AG04449 (cell line): ENCODE measurements around the gene MKKS.
"Not testable (repeated sequence)": the region's sequence is repeated elsewhere in the genome, so short reads cannot be mapped to it uniquely, and the experiment has no call there.

ENCODE experiments used
- CTCF ChIA-PET: fragments of 350-600 bp; formaldehyde crosslinking; extraction: SDS; loops from one replicate; lab custom pipeline; 2021; ENCODE audit warnings: antibody characterized with exemption; lab: Yijun Ruan, JAX
- POLR2A ChIA-PET: fragments of 400-600, 350-600 bp; formaldehyde crosslinking; extraction: SDS; loops from one replicate; lab custom pipeline; 2020; ENCODE audit warnings: antibody characterized with exemption, inconsistent platforms; lab: Yijun Ruan, JAX
- DNase-seq: peaks from one replicate; pipeline ENCODE4 v3.0.0-alpha.2; 2010; ENCODE audit warnings: low read depth, low spot score
- H3K4me3 ChIP-seq: 2 replicates; pipeline ENCODE4 v1.5.1; 2011; ENCODE audit warnings: low read depth, mild to moderate bottlenecking, control low read depth, low read length
- TF ChIP-seq, protein P1 (sequence below): IDR thresholded peaks from one replicate; pipeline ENCODE4 v1.5.1; 2011; ENCODE audit warnings: mild to moderate bottlenecking, moderate library complexity, low read length, control low read depth, inconsistent platforms; ENCODE audit not compliant: insufficient read depth; ENCODE audit errors: missing control alignments

The MKKS gene

DNA sequence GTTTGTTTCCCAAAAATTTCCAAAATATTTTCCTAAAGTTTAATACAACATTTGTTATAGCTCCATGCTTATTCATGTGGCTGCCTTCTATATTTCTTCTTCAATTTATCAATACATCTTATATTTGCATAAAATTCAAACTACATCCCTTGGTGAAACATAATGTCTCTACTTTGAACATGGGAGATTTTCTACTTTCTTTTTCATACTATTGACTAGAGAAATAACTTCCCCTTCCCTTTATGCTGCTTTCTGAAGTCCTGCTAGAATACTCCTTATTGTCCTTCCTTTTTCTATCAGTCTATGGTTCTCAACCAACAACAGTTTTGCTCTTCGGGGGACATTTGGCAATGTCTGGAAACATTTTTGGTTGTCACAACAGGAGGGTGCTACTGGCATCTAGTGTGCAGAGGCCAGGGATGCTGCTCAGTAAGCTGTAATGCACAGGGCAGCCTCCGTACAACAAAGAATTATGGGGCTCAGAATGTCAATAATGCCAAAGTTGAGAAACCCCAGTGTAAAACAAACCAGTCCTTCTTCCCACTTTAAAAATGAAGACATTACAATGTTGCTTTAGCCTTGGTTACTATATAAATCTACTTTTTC lies 29.9 kb downstream of the MKKS start:
- TF ChIP-seq, protein P1, sequence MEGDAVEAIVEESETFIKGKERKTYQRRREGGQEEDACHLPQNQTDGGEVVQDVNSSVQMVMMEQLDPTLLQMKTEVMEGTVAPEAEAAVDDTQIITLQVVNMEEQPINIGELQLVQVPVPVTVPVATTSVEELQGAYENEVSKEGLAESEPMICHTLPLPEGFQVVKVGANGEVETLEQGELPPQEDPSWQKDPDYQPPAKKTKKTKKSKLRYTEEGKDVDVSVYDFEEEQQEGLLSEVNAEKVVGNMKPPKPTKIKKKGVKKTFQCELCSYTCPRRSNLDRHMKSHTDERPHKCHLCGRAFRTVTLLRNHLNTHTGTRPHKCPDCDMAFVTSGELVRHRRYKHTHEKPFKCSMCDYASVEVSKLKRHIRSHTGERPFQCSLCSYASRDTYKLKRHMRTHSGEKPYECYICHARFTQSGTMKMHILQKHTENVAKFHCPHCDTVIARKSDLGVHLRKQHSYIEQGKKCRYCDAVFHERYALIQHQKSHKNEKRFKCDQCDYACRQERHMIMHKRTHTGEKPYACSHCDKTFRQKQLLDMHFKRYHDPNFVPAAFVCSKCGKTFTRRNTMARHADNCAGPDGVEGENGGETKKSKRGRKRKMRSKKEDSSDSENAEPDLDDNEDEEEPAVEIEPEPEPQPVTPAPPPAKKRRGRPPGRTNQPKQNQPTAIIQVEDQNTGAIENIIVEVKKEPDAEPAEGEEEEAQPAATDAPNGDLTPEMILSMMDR: no peak
- no peak for DNase-seq
- POLR2A ChIA-PET: no interaction called here
- no peak overlapping the region for H3K4me3 ChIP-seq
- CTCF ChIA-PET: interaction anchor here (1.2 kb wide), 1 partner anchor 23 kb away, joined by 3 read pairs; no protein-coding TSS in a partner anchor

DNA sequence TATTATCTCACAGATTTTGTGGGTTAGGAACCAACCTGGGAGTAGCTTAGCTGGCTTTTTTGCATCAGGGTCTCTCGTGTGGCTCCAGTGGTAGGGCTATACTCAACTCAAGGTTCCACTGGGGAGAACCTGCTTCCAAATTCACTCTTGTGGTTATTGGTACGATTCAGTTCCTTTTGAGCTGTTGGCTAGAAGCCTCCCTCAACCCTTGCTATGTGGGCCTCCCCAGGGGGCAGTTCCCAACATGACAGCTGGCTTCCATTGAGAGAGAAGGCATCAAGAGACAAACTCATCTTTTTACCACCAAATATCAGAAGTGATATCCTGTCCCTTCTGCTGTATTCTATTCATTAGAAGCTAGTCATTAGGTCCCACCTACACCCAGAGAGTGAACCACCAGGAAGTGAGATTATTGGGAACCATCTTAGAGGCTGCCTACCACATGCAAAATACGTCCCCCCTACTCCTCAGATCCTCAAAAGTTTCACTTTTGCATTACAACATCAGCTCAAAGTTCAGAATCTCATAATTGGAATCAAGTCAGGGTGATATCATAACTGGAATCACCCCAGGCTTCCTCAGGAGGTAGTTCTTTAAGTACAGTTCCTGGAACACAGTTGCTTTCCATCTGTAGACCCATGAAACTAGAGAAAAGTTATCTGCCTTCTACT lies 30.9 kb downstream of the MKKS start:
- ChIA-PET CTCF (interaction anchor here (0.9 to 1.7 kb wide), 3 partner anchors 9 to 425 kb away, joined by 3 to 5 read pairs (median 3); no protein-coding TSS in a partner anchor), POLR2A (no interaction called here)
- no peak overlapping the region for H3K4me3 ChIP-seq
- TF ChIP-seq, protein P1: no peak
- no peak for DNase-seq

DNA sequence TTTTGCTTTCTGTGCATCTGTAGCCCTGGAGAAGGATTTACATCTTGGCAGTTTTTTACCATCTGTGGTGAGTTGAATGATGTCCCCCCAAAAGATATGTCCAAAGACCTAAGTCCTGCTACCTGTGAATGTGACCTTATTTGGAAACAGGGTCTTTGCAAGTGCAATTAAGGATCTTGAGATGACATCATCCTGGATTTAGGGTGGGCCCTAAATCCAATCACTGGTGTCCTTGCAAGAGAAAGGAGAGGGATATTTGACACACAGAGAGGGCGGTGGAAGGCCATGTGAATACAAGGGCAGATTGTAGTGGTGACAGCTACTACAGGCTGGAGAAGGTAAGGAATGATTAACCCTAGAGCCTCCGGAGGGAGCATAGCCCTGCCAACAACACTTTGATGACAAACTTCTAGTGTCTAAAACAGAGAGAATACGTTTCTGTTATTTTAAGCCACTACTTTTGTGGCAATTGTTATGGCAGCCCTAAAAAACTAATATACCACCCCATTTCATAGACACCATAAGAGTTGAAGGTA lies 35.1 kb downstream of the MKKS start:
- TF ChIP-seq, protein P1: no peak

DNA sequence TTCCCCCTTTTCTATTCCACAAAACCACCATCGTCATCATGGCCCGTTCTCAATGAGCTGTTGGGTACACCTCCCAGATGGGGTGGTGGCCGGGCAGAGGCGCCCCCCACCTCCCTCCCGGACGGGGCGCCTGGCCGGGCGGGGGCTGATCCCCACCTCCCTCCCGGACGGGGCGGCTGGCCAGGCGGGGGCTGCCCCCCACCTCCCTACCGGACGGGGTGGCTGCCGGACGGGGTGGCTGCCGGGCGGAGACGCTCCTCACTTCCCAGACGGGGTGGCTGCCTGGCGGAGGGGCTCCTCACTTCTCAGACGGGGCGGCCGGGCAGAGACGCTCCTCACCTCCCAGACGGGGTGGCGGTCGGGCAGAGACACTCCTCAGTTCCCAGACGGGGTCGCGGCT lies 39.3 kb downstream of the MKKS start:
- CTCF ChIA-PET, H3K4me3 ChIP-seq, POLR2A ChIA-PET, DNase-seq: not testable (repeated sequence)

More for the DNA sequence above, 35.1 kb downstream of the MKKS start:
- ChIA-PET POLR2A (no interaction called here), CTCF (no interaction called here)
- no peak for DNase-seq
- no peak overlapping the region for H3K4me3 ChIP-seq

DNA sequence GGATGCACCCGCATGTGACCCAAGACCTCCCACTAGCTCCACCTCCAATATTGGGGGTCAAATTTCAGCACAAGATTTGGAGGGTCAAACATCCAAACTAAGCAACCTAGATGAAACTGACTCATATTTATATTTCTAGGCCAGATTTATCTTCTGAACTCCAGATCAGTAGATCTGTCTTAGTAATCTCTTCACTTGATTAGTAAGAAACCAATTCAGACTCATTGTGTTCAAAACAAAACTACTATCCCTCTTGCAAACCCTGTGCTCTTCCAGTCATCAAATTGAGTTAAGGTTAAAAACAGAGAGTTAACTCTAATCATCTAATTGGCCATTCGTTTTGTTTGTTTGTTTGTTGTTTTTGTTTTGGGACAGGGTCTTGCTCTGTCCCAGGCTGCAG lies 43.3 kb downstream of the MKKS start:
- TF ChIP-seq, protein P1: no peak
- CTCF ChIA-PET: no interaction called here

DNA sequence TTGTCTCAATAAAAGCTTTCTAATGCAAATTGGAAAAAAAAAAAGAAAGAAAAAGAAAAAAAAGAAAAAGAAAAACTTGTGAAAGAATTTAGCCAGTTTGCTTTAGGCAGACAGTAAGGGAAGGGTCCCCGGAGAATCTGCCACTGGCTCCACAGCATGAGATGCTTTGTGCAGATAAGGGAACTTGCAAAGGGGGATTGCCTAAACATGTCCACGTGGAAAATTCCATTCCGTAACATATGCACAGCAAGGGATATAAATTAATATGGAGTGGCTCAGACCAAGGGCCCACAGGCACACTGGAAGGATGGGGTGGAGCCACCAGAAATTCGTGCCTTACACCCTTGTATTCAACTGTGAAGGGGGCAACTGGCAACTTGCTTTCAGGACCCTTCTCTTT lies 45.4 kb downstream of the MKKS start:
- ChIA-PET CTCF (interaction anchor here (2.8 kb wide), 1 partner anchor 38 kb away, joined by 8 read pairs; no protein-coding TSS in a partner anchor), POLR2A (no interaction called here)
- H3K4me3 ChIP-seq: no peak overlapping the region
- DNase-seq: no peak
- TF ChIP-seq, protein P1: no peak

More for the DNA sequence above, 43.3 kb downstream of the MKKS start:
- POLR2A ChIA-PET: no interaction called here
- DNase-seq: no peak
- H3K4me3 ChIP-seq: no peak overlapping the region
